ENCODE results near the gene ZCCHC14.

Gene ZCCHC14

DNA sequence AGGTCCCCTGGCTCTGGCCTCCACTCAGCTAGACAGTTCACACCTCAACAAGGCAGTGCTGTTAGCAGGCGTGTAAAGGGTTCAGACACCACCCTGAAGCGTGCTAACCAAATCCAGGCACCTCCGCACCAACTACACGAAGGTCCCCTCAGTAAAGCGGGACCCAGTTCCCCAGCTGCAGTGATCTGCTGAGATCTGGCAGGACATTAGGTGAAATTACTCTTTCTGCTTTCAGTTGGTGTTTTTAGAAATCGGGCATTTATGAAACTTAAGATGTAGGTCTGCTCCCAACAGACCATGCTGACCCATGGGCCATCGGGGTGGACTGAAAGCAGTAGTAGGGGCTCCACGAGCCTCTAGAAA lies 136.4 kb downstream of the ZCCHC14 start:
- DNase-seq, result no peak
